Renal cortex interstitium (tissue), 11 donors: Measurements from ENCODE around the gene GTPBP3. TPM values are rescaled to one million over a fixed set of nuclear protein-coding genes. Genes with fewer than 3 reads are reported as not detected.

Experiments
- DNase-seq, 11 donors: peaks; one replicate each; pipeline ENCODE4 v3.0.0-alpha.2; 2013; ENCODE audit warnings: low read depth in 9 of 11, low spot score in 4 of 11; ENCODE audit errors: extremely low read depth in 1 of 11
- polyA plus RNA-seq, 3 donors: library from polyadenylated mRNA; unstranded; fragments of 120-200 nt; gene quantifications; one replicate each; pipeline ENCODE4 v1.2.1, GENCODE V29; 2013; ENCODE audit not compliant: insufficient read length in 3 of 3

The GTPBP3 gene
- polyA plus RNA-seq, 3 donors: 17.7 to 28.5 (median 20.1) TPM

- no peak for DNase-seq
These were observed 1.8 kb upstream of the GTPBP3 start for GRCh38 chr19:17335575-17335974.

GRCh38 chr19:17337675-17338432 is 501 bp downstream of the GTPBP3 start:
- DNase-seq: no peak

DNA sequence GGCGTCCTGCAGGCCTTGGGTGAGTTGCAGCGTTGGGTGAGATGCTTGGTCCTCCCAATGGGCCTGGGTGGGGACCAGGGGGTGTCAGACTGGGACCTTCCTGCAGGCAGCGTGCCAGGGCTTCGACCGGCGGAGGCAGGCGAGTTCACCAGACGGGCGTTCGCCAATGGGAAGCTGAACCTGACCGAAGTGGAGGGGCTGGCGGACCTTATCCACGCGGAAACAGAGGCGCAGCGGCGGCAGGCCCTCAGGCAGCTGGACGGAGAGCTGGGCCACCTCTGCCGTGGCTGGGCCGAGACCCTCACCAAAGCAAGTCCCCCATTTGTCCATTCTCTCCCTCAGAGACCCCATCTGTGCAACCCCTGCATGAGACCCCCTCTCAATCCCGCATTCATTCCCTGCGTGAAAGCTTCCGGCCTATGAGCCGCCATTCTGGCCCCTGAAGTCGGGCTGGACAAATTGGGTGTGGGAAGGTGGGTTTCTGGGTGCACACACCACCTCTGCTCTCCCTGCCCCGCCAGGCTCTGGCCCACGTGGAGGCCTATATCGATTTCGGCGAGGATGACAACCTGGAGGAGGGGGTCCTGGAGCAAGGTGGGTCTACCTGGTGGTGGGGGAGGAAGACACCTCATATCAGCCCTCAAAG is 1.2 kb downstream of the GTPBP3 start:
- DNase-seq: no peak

DNA sequence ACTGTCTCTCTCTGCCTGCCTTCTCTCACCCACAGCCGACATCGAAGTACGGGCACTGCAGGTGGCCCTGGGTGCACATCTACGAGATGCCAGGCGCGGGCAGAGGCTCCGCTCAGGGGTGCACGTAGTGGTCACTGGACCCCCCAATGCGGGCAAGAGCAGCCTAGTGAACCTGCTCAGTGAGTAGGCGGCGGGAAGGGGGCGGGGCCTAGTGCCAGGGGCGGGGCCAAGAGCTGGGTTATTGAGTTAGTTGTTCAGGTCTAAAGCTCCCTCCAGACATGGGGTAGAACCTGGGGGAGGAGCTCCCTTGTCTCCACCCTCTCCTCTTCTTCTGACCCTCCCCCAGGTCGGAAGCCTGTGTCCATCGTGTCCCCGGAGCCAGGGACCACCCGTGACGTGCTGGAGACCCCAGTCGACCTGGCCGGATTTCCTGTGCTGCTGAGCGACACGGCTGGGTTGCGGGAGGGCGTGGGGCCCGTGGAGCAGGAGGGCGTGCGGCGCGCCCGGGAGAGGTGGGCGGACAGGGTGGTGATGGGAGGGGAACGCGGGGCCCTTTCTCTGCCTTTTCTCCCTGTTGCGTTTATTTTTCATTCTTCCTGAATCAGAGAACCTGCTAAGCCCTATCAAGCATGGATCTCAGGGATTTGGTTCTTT is 1.9 kb downstream of the GTPBP3 start:
- no peak for DNase-seq

DNA sequence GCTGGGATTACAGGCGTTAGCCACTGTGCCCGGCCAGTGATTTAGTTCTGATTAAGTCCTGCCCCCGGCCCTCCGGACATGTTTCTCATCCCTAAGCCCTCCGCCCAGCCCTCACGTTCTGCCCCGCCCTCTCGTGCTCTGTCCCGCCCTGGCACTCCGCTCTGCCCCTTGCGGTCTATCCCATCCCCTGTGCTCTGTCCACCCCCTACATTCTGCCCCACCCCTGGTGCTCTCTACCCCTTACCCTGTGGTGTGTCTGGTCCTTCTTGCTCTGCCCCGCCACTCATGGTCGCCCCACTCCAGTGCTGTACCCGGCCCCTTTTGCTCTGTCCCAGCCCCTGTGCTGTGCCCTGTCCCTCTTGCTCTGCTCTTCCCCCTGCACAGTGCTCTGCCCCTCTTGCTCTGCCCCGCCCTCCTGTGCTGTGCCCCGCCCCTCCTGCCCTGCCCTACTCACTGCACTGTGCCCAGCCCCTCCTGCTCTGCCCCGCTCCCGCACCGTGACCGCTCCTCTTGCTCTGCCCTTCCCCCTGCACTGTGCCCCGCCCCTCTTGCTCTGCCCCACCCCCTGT is 3.0 kb downstream of the GTPBP3 start:
- DNase-seq: no peak

DNA sequence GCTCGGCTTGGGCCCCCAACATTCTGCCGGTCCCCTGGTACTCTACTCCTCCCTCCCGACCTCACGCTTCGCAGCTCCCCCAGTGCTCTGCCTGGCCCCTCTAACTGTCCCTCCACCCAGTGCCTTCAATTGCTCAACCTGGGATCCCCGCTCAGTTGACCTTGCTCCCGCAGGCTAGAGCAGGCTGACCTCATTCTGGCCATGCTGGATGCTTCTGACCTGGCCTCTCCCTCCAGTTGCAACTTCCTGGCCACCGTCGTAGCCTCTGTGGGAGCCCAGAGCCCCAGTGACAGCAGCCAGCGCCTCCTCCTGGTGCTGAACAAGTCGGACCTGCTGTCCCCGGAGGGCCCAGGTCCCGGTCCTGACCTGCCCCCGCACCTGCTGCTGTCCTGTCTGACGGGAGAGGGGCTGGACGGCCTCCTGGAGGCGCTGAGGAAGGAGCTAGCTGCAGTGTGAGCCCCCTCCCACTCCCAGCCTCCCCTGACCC is 3.6 kb downstream of the GTPBP3 start:
- no peak for DNase-seq

DNA sequence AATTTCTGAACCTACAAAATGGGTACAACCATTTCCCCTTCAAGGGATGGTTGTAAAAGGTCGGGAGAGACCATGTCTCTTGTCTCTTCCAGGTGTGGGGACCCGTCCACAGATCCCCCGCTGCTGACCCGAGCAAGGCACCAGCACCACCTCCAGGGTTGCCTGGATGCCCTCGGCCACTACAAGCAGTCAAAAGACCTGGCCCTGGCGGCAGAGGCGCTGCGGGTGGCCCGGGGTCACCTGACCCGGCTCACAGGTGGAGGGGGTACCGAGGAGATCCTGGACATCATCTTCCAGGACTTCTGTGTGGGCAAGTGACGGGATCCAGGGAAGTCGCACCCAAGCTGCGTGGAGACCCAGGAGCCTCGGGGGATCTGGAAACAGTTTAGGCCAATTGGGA is 4.0 kb downstream of the GTPBP3 start:
- DNase-seq: no peak

DNA sequence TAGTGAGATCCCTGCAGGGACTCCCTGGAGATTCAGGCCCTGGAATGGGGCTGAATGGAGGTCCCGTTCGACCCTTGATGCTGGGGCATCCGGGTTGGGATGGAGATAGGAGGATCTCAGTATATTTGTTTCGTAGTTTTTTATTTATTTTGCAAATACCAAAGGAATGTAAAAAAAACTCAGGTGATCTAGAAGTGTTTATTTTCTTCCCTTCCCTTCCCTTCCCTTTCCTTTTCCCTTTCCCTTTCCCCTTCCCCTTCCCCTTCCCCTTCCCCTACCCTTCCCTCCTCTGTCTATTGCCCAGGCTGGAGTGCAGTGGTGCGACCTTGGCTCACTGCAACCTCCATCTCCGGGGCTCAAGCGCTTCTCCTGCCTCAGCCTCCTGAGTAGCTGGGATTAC is 4.5 kb downstream of the GTPBP3 start:
- DNase-seq: no peak

- DNase-seq: peak in 4 of 11 donors; percentile 49 to 70 (median 62)
These were observed 8.8 kb downstream of the GTPBP3 start for GRCh38 chr19:17346109-17346671.

GRCh38 chr19:17347361-17347760 is 10.0 kb downstream of the GTPBP3 start:
- DNase-seq: no peak

DNA sequence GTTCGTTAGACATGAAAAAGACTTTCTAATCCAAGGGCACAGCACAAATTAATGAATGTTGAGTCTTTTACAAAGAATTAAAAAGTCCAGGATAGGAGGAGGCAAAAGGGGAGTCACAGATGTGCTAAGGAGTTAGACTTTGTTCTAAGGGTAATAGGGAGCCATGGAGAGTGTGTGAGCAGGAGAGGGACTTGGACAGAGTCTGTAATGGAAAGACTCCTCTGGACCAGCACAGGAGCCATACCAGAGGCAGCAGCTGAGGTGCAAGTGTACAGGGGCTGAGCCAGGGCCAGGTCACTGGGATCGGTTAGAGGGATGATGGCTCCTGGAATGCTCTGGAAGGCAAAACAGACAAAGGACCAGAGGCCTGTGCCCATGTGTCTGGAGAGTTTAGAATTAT is 10.5 kb downstream of the GTPBP3 start:
- no peak for DNase-seq

DNA sequence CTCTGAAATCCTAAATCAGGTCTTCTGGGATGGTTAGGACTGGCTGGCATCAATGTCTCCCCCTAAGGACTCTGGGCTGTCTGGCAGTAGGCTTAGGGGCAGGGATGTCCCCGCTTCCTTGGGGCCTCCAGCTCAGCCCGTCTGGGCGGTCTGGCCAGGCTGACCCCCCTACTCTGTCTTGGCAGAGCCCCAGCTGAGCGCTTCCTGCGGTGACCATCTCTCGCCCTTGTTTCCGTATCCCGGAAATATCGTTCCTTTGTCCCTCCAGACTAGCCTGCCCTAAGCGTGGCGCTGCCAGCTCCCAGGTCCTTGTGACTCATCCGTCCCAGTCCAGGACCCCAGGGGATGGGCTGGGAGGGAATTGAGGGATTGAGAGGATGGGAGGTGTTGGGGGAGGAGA is 11.3 kb downstream of the GTPBP3 start:
- peak in 8 of 11 donors; percentile 40 to 74 (median 61) for DNase-seq

- DNase-seq: no peak
These were observed 14.6 kb downstream of the GTPBP3 start for GRCh38 chr19:17351815-17352435.

DNA sequence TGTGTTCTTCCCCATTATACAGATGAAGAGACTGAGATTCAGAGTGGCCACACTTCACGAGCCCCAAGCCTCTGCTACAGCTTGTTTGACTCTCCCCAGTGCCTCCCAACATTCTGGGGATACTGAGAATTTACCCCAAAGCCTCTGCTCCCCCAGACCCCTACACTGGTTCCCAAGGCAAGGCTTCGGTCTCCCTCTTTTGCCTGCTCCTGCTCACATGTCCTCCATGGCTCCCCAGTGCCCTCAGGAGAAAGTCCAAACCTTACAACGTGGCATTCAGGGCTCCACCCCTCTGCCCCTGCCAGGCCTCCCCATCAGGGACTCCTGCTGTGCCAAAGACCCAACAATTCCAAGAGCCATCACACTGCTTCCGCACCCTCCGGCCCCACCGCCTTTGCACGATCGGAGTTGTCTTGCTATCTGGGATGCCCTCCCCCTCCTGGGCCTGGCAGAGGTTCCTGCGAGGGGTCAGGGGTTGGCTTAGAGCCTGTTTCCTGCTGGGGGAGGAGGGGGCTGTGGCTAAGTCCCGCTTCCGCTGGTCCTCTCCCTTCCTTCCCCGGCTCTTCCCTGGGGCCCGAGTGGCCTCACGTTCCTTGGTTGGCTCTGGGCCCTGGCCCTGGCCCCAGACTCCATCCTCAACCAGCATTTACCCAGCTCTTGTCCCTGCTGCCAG is 15.4 kb downstream of the GTPBP3 start:
- no peak for DNase-seq

GRCh38 chr19:17353386-17353785 is 16.0 kb downstream of the GTPBP3 start:
- DNase-seq: no peak

GRCh38 chr19:17357078-17357666 is 19.8 kb downstream of the GTPBP3 start:
- no peak for DNase-seq

DNA sequence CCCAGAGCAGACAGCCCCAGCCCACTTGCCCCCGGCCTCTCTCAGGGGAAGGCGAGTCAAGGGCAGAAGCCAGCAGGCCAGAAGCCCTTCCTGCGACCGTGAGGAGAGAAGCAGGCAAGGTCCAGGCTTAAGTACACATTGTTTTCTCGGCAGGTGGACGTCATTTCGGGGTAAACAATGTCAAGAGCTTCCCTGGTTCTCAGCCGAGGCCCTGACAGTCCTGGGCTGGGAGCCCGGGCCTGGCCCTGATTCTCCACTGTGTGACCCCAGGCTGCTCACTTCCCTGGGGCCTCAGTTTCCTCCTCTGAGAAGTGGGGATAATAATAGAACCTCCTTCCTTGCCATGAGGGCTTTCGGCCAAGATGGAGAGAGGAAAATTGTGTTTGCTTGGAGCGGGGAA is 20.4 kb downstream of the GTPBP3 start:
- DNase-seq: no peak

DNA sequence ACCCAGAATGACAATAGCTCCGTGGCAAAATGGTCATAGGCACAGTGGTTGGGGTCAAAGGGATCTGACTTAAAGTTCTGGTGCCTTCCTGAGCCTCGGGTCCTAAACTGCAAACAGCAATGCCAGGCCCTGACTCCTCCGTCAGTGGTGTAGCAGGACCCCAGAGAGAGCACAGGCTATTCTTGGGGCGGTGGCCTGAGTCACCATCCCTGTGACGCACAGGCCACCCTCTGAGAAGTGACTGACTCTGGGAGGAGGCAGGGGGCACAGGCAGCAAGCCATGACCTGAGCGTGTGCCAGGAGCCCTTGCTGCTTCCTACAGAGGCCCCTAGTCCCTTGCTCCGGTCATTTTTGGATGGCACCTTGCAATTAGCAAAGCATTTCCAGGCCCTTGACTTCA is 21.0 kb downstream of the GTPBP3 start:
- DNase-seq: no peak
